Skin epidermis (tissue), 12 donors: ENCODE results near the gene ADAP1.

ENCODE experiments used
- H3K27ac ChIP-seq, 21 experiments: fragments of 200-600 bp; sonication (generic) in 11 of 21; one replicate each; pipeline ENCODE4 v1.5.0; 2020; ENCODE audit warnings: mild to moderate bottlenecking in 3 of 21, inconsistent platforms in 2 of 21, moderate library complexity in 2 of 21
- H3K4me3 ChIP-seq, 7 experiments: fragments of 200-600 bp; sonication (generic) in 2 of 7; one replicate each; pipeline ENCODE4 v1.5.0; 2020; ENCODE audit warnings: inconsistent platforms in 2 of 7, mild to moderate bottlenecking in 2 of 7, moderate library complexity in 1 of 7

ADAP1 gene

DNA sequence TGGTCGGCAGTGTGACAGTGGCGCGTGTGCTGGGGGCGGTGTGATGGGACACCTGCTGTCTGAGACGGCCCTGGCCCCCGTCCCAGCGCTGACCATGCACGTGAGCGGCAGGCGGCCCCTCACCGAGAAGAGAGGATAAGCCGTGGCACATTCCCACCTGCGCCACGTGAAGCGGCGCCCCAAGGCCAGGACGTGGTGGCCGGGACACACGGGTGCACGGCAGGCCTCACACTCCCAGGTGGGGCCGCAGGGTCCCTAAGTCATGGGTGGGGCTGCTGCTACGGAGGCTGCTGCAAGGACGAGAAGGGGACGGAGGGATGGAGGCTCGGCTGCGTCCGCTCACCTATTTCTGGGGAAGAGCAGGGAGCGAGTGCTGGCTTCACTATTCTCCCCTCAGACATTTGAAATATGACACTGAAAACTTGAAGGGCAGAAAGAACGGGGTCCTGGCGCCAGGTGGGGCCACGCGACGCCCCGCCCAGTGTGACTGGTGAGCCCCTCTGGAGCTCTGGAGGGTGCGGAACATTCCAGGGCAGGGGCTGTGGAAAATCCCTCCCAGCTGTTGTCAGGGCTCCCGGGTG, 36.0 kb upstream of the ADAP1 start:
- H3K4me3 ChIP-seq: no peak overlapping the region
- H3K27ac ChIP-seq: no peak overlapping the region

DNA sequence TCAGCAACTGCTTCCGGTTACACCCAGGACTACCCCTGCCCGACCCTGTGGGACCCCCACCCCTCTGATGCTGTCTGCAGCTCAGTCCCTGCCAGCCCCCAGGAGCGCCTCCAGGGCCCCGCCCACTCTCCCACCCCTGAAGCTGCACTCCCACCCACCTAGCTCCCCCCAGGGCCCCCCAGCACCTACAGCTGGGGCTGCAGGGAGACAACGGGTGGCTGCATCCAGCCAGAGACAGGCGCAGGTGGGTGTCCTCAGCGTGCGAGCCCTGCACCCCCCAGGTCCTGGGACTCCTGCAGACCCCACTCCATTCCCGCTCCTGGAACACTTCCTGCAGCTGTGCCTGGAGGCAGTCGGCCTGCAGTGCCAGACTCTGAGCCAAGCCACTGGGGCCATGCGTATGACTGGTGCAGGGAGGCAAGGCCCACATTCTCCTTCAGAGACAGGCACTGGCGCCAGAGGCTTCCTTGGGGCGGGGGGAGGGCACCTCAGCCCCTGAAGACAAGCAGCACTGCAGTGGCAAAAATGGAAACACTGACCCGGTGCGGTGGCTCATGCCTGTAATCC, 34.6 kb upstream of the ADAP1 start:
- no peak overlapping the region for H3K4me3 ChIP-seq
- H3K27ac ChIP-seq: no peak overlapping the region

DNA sequence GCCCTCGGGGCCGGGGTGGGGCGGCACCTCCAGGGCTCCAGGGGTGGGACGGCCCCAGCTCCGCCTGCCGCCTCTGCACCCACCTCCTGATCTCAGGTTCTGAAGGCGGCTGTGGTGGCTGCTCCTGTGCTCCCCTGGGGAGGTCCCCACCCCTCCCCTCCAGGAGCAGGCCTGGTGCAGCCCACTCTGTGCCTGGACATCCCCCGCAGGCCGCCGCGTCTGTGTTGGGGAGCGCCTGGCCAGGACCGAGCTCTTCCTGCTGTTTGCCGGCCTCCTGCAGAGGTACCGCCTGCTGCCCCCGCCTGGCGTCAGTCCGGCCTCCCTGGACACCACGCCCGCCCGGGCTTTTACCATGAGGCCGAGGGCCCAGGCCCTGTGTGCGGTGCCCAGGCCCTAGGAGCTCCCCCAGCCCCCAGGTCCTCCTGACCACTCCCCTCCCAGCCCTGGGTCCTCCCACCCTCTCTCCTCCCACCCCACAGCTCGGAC, 34.0 kb upstream of the ADAP1 start:
- Histone ChIP-seq H3K27ac (no peak overlapping the region), H3K4me3 (no peak overlapping the region)

GRCh38 chr7:987909-988308, 33.4 kb upstream of the ADAP1 start:
- Histone ChIP-seq H3K27ac (no peak overlapping the region), H3K4me3 (no peak overlapping the region)

GRCh38 chr7:986766-987751, 32.6 kb upstream of the ADAP1 start:
- Histone ChIP-seq H3K4me3 (no peak overlapping the region), H3K27ac (no peak overlapping the region)

DNA sequence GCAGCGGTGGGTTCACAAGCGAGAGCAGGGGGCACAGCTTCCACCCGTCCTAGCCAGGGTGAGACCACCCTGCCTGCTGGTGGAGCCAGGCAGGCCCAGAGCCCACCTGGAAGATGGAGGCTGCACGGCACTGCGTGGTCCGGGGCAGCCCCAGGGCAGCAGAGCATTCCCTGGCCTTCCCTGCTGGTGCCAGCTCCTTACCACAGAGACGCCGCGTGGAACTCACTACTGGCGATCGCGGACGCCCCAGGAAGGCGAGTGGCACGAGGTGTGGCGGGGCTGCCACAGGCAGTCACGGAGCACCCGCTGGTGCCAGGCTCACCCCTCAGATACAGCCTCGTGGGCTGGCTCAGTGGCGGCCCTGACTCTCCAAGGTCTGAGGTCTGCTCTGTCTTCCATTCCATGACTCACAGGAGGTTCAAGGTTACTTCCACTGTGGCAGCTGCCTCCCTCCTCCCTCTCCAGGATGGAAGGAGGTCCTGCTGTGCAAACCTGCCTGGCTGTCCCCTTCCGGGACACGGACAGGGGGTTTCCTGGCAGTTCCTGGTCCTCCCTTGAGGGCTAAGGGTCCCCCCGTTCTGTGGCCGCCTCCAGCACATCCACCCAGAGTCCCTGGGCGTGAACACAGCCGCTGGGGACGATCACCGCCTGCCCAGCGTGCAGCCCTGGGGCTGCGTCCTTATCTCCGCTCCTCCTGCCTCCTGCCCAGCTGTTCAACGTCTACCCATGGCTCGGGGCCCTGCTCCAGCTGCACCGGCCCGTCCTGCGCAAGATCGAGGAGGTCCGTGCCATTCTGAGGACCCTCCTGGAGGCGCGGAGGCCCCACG, 31.6 kb upstream of the ADAP1 start:
- no peak overlapping the region for H3K27ac ChIP-seq
- H3K4me3 ChIP-seq: no peak overlapping the region

DNA sequence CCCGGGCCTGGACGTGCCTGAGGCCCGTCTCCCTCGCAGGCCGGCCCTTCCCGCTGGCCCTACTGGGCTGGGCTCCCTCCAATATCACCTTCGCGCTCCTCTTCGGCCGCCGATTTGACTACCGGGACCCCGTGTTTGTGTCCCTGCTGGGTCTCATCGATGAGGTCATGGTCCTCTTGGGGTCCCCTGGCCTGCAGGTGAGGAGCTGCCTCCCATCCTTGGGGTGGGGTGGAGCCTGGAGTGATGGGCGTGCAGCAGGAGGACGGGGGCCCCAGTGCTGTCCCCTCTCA, 30.6 kb upstream of the ADAP1 start:
- no peak overlapping the region for H3K27ac ChIP-seq

GRCh38 chr7:984361-985126, 30.1 kb upstream of the ADAP1 start:
- H3K27ac ChIP-seq: no peak overlapping the region
- H3K4me3 ChIP-seq: peak overlapping the region in 1 of 7 experiments; percentile 31

More for the DNA sequence above, 30.6 kb upstream of the ADAP1 start:
- no peak overlapping the region for H3K4me3 ChIP-seq

GRCh38 chr7:983616-984071, 29.2 kb upstream of the ADAP1 start:
- Histone ChIP-seq H3K4me3 (peak overlapping the region in 2 of 7 experiments; percentile 5 to 31), H3K27ac (peak overlapping the region in 2 of 21 experiments; percentile 62 to 82)

- Histone ChIP-seq H3K27ac (peak within 1 kb of the TSS in 8 of 21 experiments; percentile 28 to 82 (median 38)), H3K4me3 (peak within 1 kb of the TSS in 2 of 7 experiments; percentile 5 to 31)
Measured at GRCh38 chr7:983004-983615, 28.6 kb upstream of the ADAP1 start, which contains the start of gene CYP2W1. Gene CYP2W1 (plus strand): TSS chr7:983181. CDS start chr7:983212, 31 bp downstream.

DNA sequence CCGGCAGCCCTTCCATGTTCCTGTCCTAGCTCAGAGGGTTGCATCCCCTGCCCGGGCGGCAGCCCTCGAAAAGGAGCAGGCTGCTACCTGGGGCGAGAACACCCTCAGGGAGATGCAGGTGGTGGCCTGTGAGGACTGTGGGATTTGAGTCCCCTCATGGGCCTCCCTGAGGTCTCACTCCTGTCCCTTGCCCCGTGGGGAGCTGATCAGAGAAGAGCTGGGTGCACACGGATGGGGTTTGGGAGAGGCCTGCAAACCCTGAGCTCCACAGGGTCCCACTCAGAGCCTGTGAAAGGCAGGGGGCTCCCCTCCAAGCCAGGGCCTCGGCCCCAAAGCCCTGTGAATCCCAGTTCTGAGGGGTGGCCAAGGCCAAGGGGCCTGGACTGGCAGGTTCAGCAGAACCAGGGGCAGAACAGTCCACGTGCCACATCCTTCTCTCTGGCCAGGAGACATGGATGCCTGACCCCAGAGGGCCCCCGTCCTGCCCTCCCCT, 28.1 kb upstream of the ADAP1 start:
- H3K27ac ChIP-seq: peak overlapping the region in 8 of 21 experiments; percentile 28 to 82 (median 38)
- no peak overlapping the region for H3K4me3 ChIP-seq

GRCh38 chr7:981793-982510, 27.5 kb upstream of the ADAP1 start:
- Histone ChIP-seq H3K27ac (peak overlapping the region in 3 of 21 experiments; percentile 28 to 82 (median 62)), H3K4me3 (no peak overlapping the region)

DNA sequence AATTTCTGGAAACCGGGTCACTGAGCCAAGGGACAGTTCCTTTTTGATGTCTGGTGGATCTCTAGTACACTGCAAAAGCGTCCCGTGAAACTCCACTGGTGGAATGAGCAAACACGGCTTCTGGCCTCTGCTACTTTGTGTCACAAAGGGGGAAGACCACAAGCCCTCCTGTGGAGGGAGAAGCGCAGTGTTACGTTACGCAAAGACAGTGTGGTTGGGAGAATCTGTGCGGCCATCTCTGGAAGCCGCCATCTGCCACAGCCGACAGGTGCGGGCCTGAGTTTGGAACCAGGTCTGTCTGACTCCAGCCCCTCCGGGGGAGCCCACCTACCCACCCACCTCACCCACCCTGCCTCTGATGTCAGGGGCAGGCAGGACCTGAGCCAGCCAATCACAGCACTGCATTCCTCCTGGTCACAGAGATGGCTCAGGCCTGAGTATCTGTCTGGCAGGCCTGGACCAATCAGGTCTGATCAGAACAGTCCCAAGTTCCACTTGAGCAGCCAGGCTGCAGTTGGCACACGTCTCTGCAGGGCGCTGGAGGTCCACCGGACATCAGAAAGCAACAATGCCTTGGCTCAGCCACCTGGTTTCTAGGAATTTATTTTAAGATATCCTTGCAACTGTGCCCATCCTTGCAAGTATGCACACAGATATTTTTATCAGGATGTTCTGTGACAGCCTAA, 25.5 kb upstream of the ADAP1 start:
- H3K27ac ChIP-seq: no peak overlapping the region

GRCh38 chr7:979151-979550, 24.7 kb upstream of the ADAP1 start:
- no peak overlapping the region for H3K27ac ChIP-seq

More for the DNA sequence above, 25.5 kb upstream of the ADAP1 start:
- no peak overlapping the region for H3K4me3 ChIP-seq

GRCh38 chr7:978416-979091, 24.1 kb upstream of the ADAP1 start:
- Histone ChIP-seq H3K4me3 (no peak overlapping the region), H3K27ac (peak overlapping the region in 1 of 21 experiments; percentile 76)

More at GRCh38 chr7:979151-979550, 24.7 kb upstream of the ADAP1 start:
- no peak overlapping the region for H3K4me3 ChIP-seq

DNA sequence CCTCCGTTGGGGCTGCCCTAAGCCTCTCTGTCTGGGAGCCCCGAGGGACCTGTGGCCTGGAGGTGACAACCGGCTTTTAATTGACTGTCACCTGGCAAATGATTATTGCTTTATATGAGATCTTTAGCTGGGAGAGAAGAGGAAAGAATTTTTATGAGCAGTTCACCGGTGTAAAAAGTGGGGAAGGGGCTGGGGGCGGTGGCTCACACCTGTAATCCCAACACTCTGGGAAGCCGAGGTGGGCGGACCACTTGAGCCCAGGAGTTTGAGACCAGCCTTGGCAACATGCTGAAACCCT, 23.5 kb upstream of the ADAP1 start:
- Histone ChIP-seq H3K27ac (peak overlapping the region in 2 of 21 experiments; percentile 24 to 76), H3K4me3 (no peak overlapping the region)
